GM21360 (cell line): ENCODE data around the gene EVPL.
"Not testable (repeated sequence)": the region's sequence is repeated elsewhere in the genome, so short reads cannot be mapped to it uniquely, and the experiment has no call there.

Experiments used
- ATAC-seq: cut with Tn5 transposase; IDR thresholded peaks from one replicate; pipeline ENCODE4 v1.9.1; 2021; ENCODE audit warnings: mild to moderate bottlenecking, moderate library complexity; ENCODE audit not compliant: unreplicated experiment

The EVPL gene

GRCh38 chr17:76000755-76001521, 26.2 kb downstream of the EVPL start, which contains the start of gene CDK3:
TSS of gene CDK3 (plus strand) at chr17:76000855. CDS start at chr17:76001426, 571 bp downstream.
- no peak for ATAC-seq

GRCh38 chr17:76000016-76000754, 26.9 kb downstream of the EVPL start:
- ATAC-seq: no peak

GRCh38 chr17:75998327-75998795, 28.7 kb downstream of the EVPL start:
- ATAC-seq: no peak

- ATAC-seq: no peak
Measured at GRCh38 chr17:75996665-75997590, 30.2 kb downstream of the EVPL start.

GRCh38 chr17:75995385-75995925, 31.7 kb downstream of the EVPL start:
- no peak for ATAC-seq

- no peak for ATAC-seq
Measured at GRCh38 chr17:75994802-75995370, 32.2 kb downstream of the EVPL start.

GRCh38 chr17:75991396-75991795, 35.7 kb downstream of the EVPL start:
- ATAC-seq: no peak

GRCh38 chr17:75987041-75987440, 40.1 kb downstream of the EVPL start:
- ATAC-seq: no peak

- no peak for ATAC-seq
Measured at GRCh38 chr17:75985986-75986385, 41.1 kb downstream of the EVPL start.

- no peak for ATAC-seq
Measured at GRCh38 chr17:75983501-75984181, 43.5 kb downstream of the EVPL start.

- no peak for ATAC-seq
Measured at GRCh38 chr17:75981019-75981615, 46.0 kb downstream of the EVPL start.

- ATAC-seq: no peak
Measured at GRCh38 chr17:75980188-75981018, 46.7 kb downstream of the EVPL start.

GRCh38 chr17:75979705-75980187, 47.4 kb downstream of the EVPL start:
- no peak for ATAC-seq

GRCh38 chr17:75978938-75979704, 48.0 kb downstream of the EVPL start, which contains the start of the genes ACOX1 and TEN1:
TSS of gene ACOX1 (minus strand) at chr17:75979166. CDS start at chr17:75979073, 93 bp downstream.
TSS of gene TEN1 (plus strand) at chr17:75979240. CDS start at chr17:75986193, 6,953 bp downstream.
- peak; percentile 85 for ATAC-seq

GRCh38 chr17:75976175-75976848, 50.8 kb downstream of the EVPL start:
- no peak for ATAC-seq

- ATAC-seq: no peak
Measured at GRCh38 chr17:75975757-75976174, 51.3 kb downstream of the EVPL start.

- not testable (repeated sequence) for ATAC-seq
Measured at GRCh38 chr17:75975187-75975586, 51.9 kb downstream of the EVPL start.
